Activated T-helper 2 cell treated with anti-CD3 and anti-CD28 coated beads, Interferon-gamma antibody, Interleukin-2, Interleukin-4, amounts not matched to agents 10 μg/mL and 5 μg/mL and 100 μg/mL, durations not matched to agents 14 hours and 24 hours and 36 hours (primary cell): ENCODE results near the gene LUZP2. TPM values are rescaled to one million over a fixed set of nuclear protein-coding genes. Genes with fewer than 3 reads are reported as not detected.

ENCODE experiments used
- DNase-seq: peaks from one replicate; pipeline ENCODE4 v3.0.0; 2021; ENCODE audit warnings: low spot score
- H3K27ac Mint-ChIP-seq: one replicate; pipeline ENCODE4 v1.8.0; 2021; ENCODE audit warnings: mixed read lengths
- H3K27me3 Mint-ChIP-seq: one replicate; pipeline ENCODE4 v1.8.0; 2021; ENCODE audit warnings: low read depth, mixed read lengths
- H3K36me3 Mint-ChIP-seq: one replicate; pipeline ENCODE4 v1.8.0; 2021; ENCODE audit warnings: low read depth, mixed read lengths
- H3K4me1 Mint-ChIP-seq: one replicate; pipeline ENCODE4 v1.8.0; 2021; ENCODE audit warnings: low read depth, mixed read lengths
- H3K4me3 Mint-ChIP-seq: one replicate; pipeline ENCODE4 v1.8.0; 2021; ENCODE audit warnings: low read depth, mild to moderate bottlenecking, moderate library complexity, mixed read lengths
- H3K9me3 Mint-ChIP-seq: one replicate; pipeline ENCODE4 v1.8.0; 2021; ENCODE audit warnings: mixed read lengths
- intact Hi-C: fragments of 100-400 bp; cut with micrococcal nuclease; formaldehyde crosslinking; loops from one replicate; pipeline ENCODE4 v1.15.1; 2023
- total RNA-seq: library from RNA; stranded (reverse); gene quantifications from 2 replicates; pipeline ENCODE4 v1.2.3, GENCODE V29; 2022

Gene LUZP2
- total RNA-seq, 1 donor from 2014 or later, result not detected

DNA sequence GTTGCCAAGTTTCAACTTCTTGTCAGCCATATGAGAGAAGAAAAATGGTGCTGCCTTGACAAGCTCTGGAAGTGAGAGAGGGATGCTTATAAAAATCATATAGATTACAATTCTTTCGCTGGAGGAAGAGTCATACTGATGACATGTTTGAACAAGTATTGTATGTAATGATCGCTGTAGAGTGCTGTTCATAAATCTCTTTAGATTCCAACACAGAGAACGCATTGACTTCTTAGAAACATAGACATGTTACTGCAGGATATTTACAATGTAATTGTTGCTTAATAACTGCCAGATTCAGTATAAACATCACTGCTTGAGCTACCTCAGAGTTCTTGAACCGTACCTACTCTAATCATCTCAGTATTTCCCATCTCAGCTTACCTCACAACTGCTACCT, 571.6 kb downstream of the LUZP2 start:
- Mint-ChIP-seq H3K36me3 (no peaks in the 10 kb centered on the region), H3K9me3 (peaks cover 42% of the 10 kb centered on the region), H3K27me3 (no peaks in the 10 kb centered on the region), H3K27ac (no peak overlapping the region), H3K4me3 (no peak overlapping the region), H3K4me1 (no peaks in the 10 kb centered on the region)
- DNase-seq, result no peak
- intact Hi-C loops, result no loop called here

DNA sequence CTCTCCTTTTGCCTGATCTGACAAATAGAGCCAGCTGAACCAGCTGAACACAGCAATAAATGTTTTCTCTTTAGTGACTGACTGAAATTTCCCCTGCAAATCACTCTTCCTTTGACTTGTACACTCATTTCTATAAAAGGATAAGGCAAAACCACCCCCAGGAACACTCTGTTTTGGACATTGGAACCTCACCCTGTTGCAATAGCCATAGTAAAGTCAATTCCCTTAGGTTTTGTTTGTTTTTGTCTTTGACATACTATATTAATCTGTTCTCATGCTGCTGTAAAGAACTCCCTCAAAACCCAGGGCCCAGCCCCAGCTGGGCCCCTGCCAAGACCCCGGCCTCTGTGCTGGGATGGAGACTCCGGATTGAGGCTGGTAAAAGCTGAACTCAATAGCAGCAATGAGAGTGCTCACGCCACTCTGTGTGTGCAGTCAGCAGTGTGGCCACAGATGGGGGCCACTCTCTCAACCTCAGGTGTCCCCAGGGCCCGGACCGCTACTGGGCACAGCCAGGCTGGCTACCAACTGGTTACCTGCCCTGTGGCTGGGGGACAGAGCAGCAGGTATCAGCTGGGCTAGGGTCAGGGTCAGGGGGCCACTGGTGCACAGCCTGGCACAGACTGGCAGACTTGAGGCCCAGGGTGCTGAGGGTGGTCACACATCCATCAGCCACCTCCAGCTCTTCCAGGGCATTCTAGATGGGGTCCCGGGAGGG, 597.4 kb downstream of the LUZP2 start:
- no peak for DNase-seq
- H3K27me3 Mint-ChIP-seq, result no peaks in the 10 kb centered on the region
- no peaks in the 10 kb centered on the region for H3K36me3 Mint-ChIP-seq
- no peaks in the 10 kb centered on the region for H3K4me1 Mint-ChIP-seq
- H3K27ac Mint-ChIP-seq, result no peak overlapping the region
- intact Hi-C loops, result no loop called here
- H3K4me3 Mint-ChIP-seq, result no peak overlapping the region
- peaks cover 25% of the 10 kb centered on the region for H3K9me3 Mint-ChIP-seq

DNA sequence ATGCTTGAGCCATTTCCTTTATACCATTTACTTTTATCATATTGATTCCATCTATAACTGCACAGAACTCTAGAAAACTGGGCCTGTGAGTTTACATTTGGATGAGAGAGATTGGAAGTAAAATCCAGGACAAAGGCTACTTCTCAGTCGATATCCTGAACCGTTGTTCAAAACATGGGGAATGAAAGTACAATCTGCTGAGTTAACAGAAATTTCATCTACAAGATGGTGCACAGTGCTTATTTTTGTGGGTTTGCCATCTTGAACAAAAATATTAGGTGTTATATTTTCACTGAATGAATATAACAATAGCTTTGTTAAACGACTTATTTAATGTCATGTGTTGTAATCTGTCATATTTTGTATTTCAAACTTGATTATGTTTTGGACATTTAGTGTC, 622.6 kb downstream of the LUZP2 start:
- H3K27ac Mint-ChIP-seq, result no peak overlapping the region
- H3K36me3 Mint-ChIP-seq, result no peaks in the 10 kb centered on the region
- no peaks in the 10 kb centered on the region for H3K27me3 Mint-ChIP-seq
- H3K4me1 Mint-ChIP-seq, result no peaks in the 10 kb centered on the region
- DNase-seq, result no peak
- intact Hi-C loops, result no loop called here
- H3K4me3 Mint-ChIP-seq, result no peak overlapping the region
- H3K9me3 Mint-ChIP-seq, result peaks cover 37% of the 10 kb centered on the region
